Measurements from ENCODE around the gene ZGPAT.
"Not testable (repeated sequence)": the region's sequence is repeated elsewhere in the genome, so short reads cannot be mapped to it uniquely, and the experiment has no call there.

ZGPAT gene, protein sequence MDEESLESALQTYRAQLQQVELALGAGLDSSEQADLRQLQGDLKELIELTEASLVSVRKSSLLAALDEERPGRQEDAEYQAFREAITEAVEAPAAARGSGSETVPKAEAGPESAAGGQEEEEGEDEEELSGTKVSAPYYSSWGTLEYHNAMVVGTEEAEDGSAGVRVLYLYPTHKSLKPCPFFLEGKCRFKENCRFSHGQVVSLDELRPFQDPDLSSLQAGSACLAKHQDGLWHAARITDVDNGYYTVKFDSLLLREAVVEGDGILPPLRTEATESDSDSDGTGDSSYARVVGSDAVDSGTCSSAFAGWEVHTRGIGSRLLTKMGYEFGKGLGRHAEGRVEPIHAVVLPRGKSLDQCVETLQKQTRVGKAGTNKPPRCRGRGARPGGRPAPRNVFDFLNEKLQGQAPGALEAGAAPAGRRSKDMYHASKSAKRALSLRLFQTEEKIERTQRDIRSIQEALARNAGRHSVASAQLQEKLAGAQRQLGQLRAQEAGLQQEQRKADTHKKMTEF

DNA sequence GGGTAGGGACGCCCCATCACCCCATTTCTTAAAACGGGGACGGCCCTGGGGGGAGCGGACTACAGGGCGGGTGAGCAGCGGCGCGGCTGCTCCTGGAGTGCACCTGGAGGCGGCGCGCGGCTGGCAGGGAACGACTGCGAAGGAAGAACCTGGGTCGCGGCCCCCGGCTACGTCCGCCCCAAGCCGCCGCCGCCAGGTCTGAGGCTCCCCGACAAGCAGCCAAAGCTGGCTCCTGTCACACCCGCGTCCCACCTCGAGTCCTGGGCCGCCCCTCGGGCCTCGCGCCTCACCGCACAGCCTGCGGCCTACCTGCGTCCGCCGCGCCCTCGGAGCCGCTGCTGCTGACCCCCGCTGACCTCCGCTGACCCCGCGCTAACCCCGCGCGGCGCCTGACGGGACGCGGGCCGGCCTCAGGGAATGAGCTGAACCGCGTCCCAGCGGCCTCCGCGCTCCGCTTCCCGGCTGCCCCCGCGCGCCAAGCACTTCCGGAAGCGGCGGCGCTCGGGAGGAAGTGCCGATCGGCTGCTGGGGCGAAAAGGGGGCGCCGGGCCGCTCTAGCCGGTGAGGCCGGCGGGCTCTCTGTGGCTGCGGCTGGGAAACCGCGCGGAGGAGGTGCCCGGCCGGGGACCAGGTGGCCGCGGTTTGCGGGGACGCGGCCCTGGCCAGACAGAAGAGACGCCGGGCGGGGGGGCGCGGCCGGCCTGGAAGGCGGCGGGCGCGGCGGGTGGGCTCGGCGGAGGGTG is at the start of gene ZGPAT, which contains the start of gene ARFRP1:
TSS of gene ZGPAT (plus strand) at position 482 of the 743 bp plus-strand sequence. CDS start 542 bp downstream, outside the sequence.
TSS of gene ARFRP1 (minus strand) at position 419 of the 743 bp plus-strand sequence. CDS start 885 bp downstream, outside the sequence.
- Histone ChIP-seq H3K27ac (ENCODE audit: low read length) (peak within 1 kb of the TSS; percentile 75), H3K27me3 (ENCODE audit: low read depth, low read length) (no peaks in the 10 kb centered on the region), H3K36me3 (ENCODE audit: control insufficient read depth in 1 of 2, insufficient read depth in 2 of 2, low read length in 2 of 2) (peaks cover 23 to 60% of the 10 kb centered on the region in 2 donors), H3K4me1 (ENCODE audit: control insufficient read depth in 1 of 2, insufficient read depth in 2 of 2, low read length in 2 of 2) (peaks cover 9 to 31% of the 10 kb centered on the region in 2 donors), H3K9me3 (ENCODE audit: control insufficient read depth in 1 of 2, low read length in 2 of 2) (no peaks in the 10 kb centered on the region), H3K4me3 (ENCODE audit: low read depth in 1 of 2, low read length in 2 of 2) (peak within 1 kb of the TSS; percentile 65 to 92)

GRCh38 chr20:63658749-63659187 is 49.1 kb upstream of the ZGPAT start:
- no peaks in the 10 kb centered on the region for H3K9me3 ChIP-seq (ENCODE audit: control insufficient read depth in 1 of 2, low read length in 2 of 2)
- peak overlapping the region; percentile 86 to 90 for H3K4me3 ChIP-seq (ENCODE audit: low read depth in 1 of 2, low read length in 2 of 2)
- peaks cover 10 to 22% of the 10 kb centered on the region in 2 donors for H3K36me3 ChIP-seq (ENCODE audit: control insufficient read depth in 1 of 2, insufficient read depth in 2 of 2, low read length in 2 of 2)
- H3K4me1 ChIP-seq (ENCODE audit: control insufficient read depth in 1 of 2, insufficient read depth in 2 of 2, low read length in 2 of 2), result peaks cover 0 to 26% of the 10 kb centered on the region in 2 donors
- H3K27me3 ChIP-seq (ENCODE audit: low read depth, low read length), result no peaks in the 10 kb centered on the region
- peak overlapping the region; percentile 84 for H3K27ac ChIP-seq (ENCODE audit: low read length)

GRCh38 chr20:63659370-63659769 is 48.5 kb upstream of the ZGPAT start:
- Histone ChIP-seq H3K27me3 (ENCODE audit: low read depth, low read length) (no peaks in the 10 kb centered on the region), H3K36me3 (ENCODE audit: control insufficient read depth in 1 of 2, insufficient read depth in 2 of 2, low read length in 2 of 2) (peaks cover 10 to 22% of the 10 kb centered on the region in 2 donors), H3K9me3 (ENCODE audit: control insufficient read depth in 1 of 2, low read length in 2 of 2) (no peaks in the 10 kb centered on the region), H3K4me1 (ENCODE audit: control insufficient read depth in 1 of 2, insufficient read depth in 2 of 2, low read length in 2 of 2) (peaks cover 0 to 22% of the 10 kb centered on the region in 2 donors), H3K27ac (ENCODE audit: low read length) (peak overlapping the region; percentile 84), H3K4me3 (ENCODE audit: low read depth in 1 of 2, low read length in 2 of 2) (peak overlapping the region; percentile 86 to 90)

DNA sequence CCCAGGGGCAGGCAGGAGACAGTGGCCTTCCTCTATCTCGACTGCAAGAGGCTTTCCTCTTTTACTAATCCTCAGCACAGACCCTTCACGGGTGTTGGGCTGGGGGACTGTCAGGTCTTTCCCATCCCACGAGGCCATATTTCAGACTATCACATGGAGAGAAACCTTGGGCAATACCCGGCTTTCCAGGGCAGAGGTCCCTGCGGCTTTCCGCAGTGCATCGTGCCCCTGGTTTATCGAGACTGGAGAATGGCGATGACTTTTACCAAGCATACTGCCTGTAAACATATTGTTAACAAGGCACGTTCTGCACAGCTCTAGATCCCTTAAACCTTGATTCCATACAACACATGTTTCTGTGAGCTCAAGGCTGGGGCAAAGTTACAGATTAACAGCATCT is 47.7 kb upstream of the ZGPAT start:
- H3K4me3 ChIP-seq (ENCODE audit: low read depth in 1 of 2, low read length in 2 of 2); H3K27ac ChIP-seq (ENCODE audit: low read length); H3K9me3 ChIP-seq (ENCODE audit: control insufficient read depth in 1 of 2, low read length in 2 of 2); H3K27me3 ChIP-seq (ENCODE audit: low read depth, low read length): not testable (repeated sequence)
- H3K36me3 ChIP-seq (ENCODE audit: control insufficient read depth in 1 of 2, insufficient read depth in 2 of 2, low read length in 2 of 2), result peaks cover 10 to 28% of the 10 kb centered on the region in 2 donors
- peaks cover 0 to 22% of the 10 kb centered on the region in 2 donors for H3K4me1 ChIP-seq (ENCODE audit: control insufficient read depth in 1 of 2, insufficient read depth in 2 of 2, low read length in 2 of 2)

DNA sequence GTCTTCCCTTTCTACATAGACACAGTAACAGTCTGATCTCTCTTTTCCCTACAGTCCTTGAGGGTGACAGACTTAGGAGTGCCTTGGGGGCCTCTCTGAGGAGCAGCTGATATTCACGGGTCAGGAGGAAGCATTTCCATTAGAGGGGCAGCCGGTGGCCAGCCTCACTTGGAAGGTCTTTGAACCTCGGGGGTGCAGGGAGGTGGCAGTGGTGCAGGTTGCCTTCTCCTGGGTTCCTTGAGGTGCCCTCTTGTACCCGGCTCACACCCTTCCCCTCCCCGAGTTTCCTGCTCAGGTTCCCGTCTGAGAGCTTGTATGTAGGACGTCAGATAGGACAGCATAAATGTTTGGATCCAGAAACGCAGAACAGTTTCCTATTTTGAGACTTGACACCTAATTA is 47.2 kb upstream of the ZGPAT start:
- Histone ChIP-seq H3K9me3 (ENCODE audit: control insufficient read depth in 1 of 2, low read length in 2 of 2) (no peaks in the 10 kb centered on the region), H3K4me1 (ENCODE audit: control insufficient read depth in 1 of 2, insufficient read depth in 2 of 2, low read length in 2 of 2) (peaks cover 0 to 22% of the 10 kb centered on the region in 2 donors), H3K27ac (ENCODE audit: low read length) (no peak overlapping the region), H3K27me3 (ENCODE audit: low read depth, low read length) (no peaks in the 10 kb centered on the region), H3K4me3 (ENCODE audit: low read depth in 1 of 2, low read length in 2 of 2) (no peak overlapping the region), H3K36me3 (ENCODE audit: control insufficient read depth in 1 of 2, insufficient read depth in 2 of 2, low read length in 2 of 2) (peaks cover 10 to 30% of the 10 kb centered on the region in 2 donors)

DNA sequence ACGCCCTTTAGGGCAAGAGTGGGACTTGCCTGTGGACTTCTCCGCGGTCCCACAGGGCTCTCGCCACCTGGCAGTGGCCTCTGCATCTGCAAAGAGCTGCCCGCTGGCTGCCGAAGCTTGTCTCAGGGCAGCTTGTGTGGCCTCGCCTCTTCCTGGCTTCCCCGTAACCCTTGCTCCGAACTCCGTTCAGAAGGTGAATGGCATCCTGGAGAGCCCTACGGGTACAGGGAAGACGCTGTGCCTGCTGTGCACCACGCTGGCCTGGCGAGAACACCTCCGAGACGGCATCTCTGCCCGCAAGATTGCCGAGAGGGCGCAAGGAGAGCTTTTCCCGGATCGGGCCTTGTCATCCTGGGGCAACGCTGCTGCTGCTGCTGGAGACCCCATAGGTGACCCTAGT is 46.7 kb upstream of the ZGPAT start:
- no peak overlapping the region for H3K4me3 ChIP-seq (ENCODE audit: low read depth in 1 of 2, low read length in 2 of 2)
- peaks cover 0 to 22% of the 10 kb centered on the region in 2 donors for H3K4me1 ChIP-seq (ENCODE audit: control insufficient read depth in 1 of 2, insufficient read depth in 2 of 2, low read length in 2 of 2)
- H3K27me3 ChIP-seq (ENCODE audit: low read depth, low read length), result no peaks in the 10 kb centered on the region
- no peaks in the 10 kb centered on the region for H3K9me3 ChIP-seq (ENCODE audit: control insufficient read depth in 1 of 2, low read length in 2 of 2)
- no peak overlapping the region for H3K27ac ChIP-seq (ENCODE audit: low read length)
- peaks cover 11 to 35% of the 10 kb centered on the region in 2 donors for H3K36me3 ChIP-seq (ENCODE audit: control insufficient read depth in 1 of 2, insufficient read depth in 2 of 2, low read length in 2 of 2)

GRCh38 chr20:63661959-63662812 is 45.7 kb upstream of the ZGPAT start:
- Histone ChIP-seq H3K27me3 (ENCODE audit: low read depth, low read length) (no peaks in the 10 kb centered on the region), H3K36me3 (ENCODE audit: control insufficient read depth in 1 of 2, insufficient read depth in 2 of 2, low read length in 2 of 2) (peaks cover 14 to 42% of the 10 kb centered on the region in 2 donors), H3K4me1 (ENCODE audit: control insufficient read depth in 1 of 2, insufficient read depth in 2 of 2, low read length in 2 of 2) (peaks cover 0 to 21% of the 10 kb centered on the region in 2 donors)

GRCh38 chr20:63662813-63663189 is 45.0 kb upstream of the ZGPAT start:
- Histone ChIP-seq H3K4me3 (ENCODE audit: low read depth in 1 of 2, low read length in 2 of 2) (no peak overlapping the region), H3K36me3 (ENCODE audit: control insufficient read depth in 1 of 2, insufficient read depth in 2 of 2, low read length in 2 of 2) (peaks cover 14 to 48% of the 10 kb centered on the region in 2 donors), H3K27ac (ENCODE audit: low read length) (no peak overlapping the region), H3K27me3 (ENCODE audit: low read depth, low read length) (no peaks in the 10 kb centered on the region), H3K9me3 (ENCODE audit: control insufficient read depth in 1 of 2, low read length in 2 of 2) (no peaks in the 10 kb centered on the region), H3K4me1 (ENCODE audit: control insufficient read depth in 1 of 2, insufficient read depth in 2 of 2, low read length in 2 of 2) (peaks cover 0 to 15% of the 10 kb centered on the region in 2 donors)

More at GRCh38 chr20:63661959-63662812, 45.7 kb upstream of the ZGPAT start:
- Histone ChIP-seq H3K4me3 (ENCODE audit: low read depth in 1 of 2, low read length in 2 of 2) (no peak overlapping the region), H3K9me3 (ENCODE audit: control insufficient read depth in 1 of 2, low read length in 2 of 2) (no peaks in the 10 kb centered on the region), H3K27ac (ENCODE audit: low read length) (no peak overlapping the region)

- Histone ChIP-seq H3K4me3 (ENCODE audit: low read depth in 1 of 2, low read length in 2 of 2) (no peak overlapping the region), H3K36me3 (ENCODE audit: control insufficient read depth in 1 of 2, insufficient read depth in 2 of 2, low read length in 2 of 2) (peaks cover 18 to 55% of the 10 kb centered on the region in 2 donors), H3K9me3 (ENCODE audit: control insufficient read depth in 1 of 2, low read length in 2 of 2) (no peaks in the 10 kb centered on the region), H3K27ac (ENCODE audit: low read length) (no peak overlapping the region), H3K27me3 (ENCODE audit: low read depth, low read length) (no peaks in the 10 kb centered on the region), H3K4me1 (ENCODE audit: control insufficient read depth in 1 of 2, insufficient read depth in 2 of 2, low read length in 2 of 2) (peaks cover 0 to 13% of the 10 kb centered on the region in 2 donors)
These were observed 44.3 kb upstream of the ZGPAT start for GRCh38 chr20:63663332-63664066.
